ENCODE results near the gene DOP1A. TPM values are rescaled to one million over a fixed set of nuclear protein-coding genes. Genes with fewer than 3 reads are reported as not detected.

Gene DOP1A
- total and polyA plus RNA-seq, 4 donors, result 3.5 to 32.0 (median 9.6) TPM

GRCh38 chr6:83114164-83114563, 46.7 kb downstream of the DOP1A start:
- H3K4me1 ChIP-seq (ENCODE audit: control insufficient read depth in 4 of 4, insufficient read depth in 4 of 4, low read length in 3 of 4), result no peaks in the 10 kb centered on the region
- TF ChIP-seq FOXA1 (IDR thresholded peaks at IDR 0.05) (no peak), EGR1 (IDR thresholded peaks at IDR 0.05; ENCODE audit: low read depth in 2 of 2) (no peak), HNF4A (conservative IDR thresholded peaks at IDR 0.05) (peak; percentile 62 to 66)
- peaks cover 0 to 13% (median 11%) of the 10 kb centered on the region in 4 donors for H3K36me3 ChIP-seq (ENCODE audit: control insufficient read depth in 4 of 4, insufficient read depth in 3 of 4, low read depth in 1 of 4, low read length in 3 of 4)
- DNase-seq (ENCODE audit: low spot score), result no peak
- 74% methylated on average over 1 of the region's 1 CpG for WGBS
- H3K9me3 ChIP-seq (ENCODE audit: control insufficient read depth in 4 of 4, low read length in 3 of 4), result no peaks in the 10 kb centered on the region
- H3K27ac ChIP-seq (ENCODE audit: low read depth in 1 of 2, low read length in 2 of 2), result no peak overlapping the region
- H3K27me3 ChIP-seq (ENCODE audit: control insufficient read depth in 4 of 4, insufficient read depth in 4 of 4, low read length in 3 of 4), result no peaks in the 10 kb centered on the region
- H3K9ac ChIP-seq (ENCODE audit: low read depth in 1 of 2, low read length in 2 of 2), result no peak overlapping the region
- no peak overlapping the region for H3K4me3 ChIP-seq (ENCODE audit: low read depth in 1 of 3, low read length in 3 of 3)

GRCh38 chr6:83117802-83118201, 50.3 kb downstream of the DOP1A start:
- no peak for TF ChIP-seq SP1 (IDR thresholded peaks at IDR 0.05)
- no peak for TF ChIP-seq JUND (IDR thresholded peaks at IDR 0.05)
- no peak for TF ChIP-seq RXRA (IDR thresholded peaks at IDR 0.05)
- no peak for TF ChIP-seq FOXA2 (IDR thresholded peaks at IDR 0.05)
- no peak for TF ChIP-seq RAD21 (IDR thresholded peaks at IDR 0.05)
- TF ChIP-seq, protein P1, sequence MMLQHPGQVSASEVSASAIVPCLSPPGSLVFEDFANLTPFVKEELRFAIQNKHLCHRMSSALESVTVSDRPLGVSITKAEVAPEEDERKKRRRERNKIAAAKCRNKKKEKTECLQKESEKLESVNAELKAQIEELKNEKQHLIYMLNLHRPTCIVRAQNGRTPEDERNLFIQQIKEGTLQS (IDR thresholded peaks at IDR 0.05), result no peak
- no peak for TF ChIP-seq MAX (IDR thresholded peaks at IDR 0.05)
- TF ChIP-seq GABPA (IDR thresholded peaks at IDR 0.05 in 1 of 2, conservative IDR thresholded peaks at IDR 0.05 in 1 of 2), result no peak
- Histone ChIP-seq H3K4me1 (ENCODE audit: control insufficient read depth in 4 of 4, insufficient read depth in 4 of 4, low read length in 3 of 4) (no peaks in the 10 kb centered on the region), H3K36me3 (ENCODE audit: control insufficient read depth in 4 of 4, insufficient read depth in 3 of 4, low read depth in 1 of 4, low read length in 3 of 4) (peaks cover 0 to 10% (median 5%) of the 10 kb centered on the region in 4 donors), H3K27me3 (ENCODE audit: control insufficient read depth in 4 of 4, insufficient read depth in 4 of 4, low read length in 3 of 4) (no peaks in the 10 kb centered on the region), H3K9ac (ENCODE audit: low read depth in 1 of 2, low read length in 2 of 2) (no peak overlapping the region), H3K27ac (ENCODE audit: low read depth in 1 of 2, low read length in 2 of 2) (no peak overlapping the region), H3K9me3 (ENCODE audit: control insufficient read depth in 4 of 4, low read length in 3 of 4) (no peaks in the 10 kb centered on the region), H3K4me3 (ENCODE audit: low read depth in 1 of 3, low read length in 3 of 3) (no peak overlapping the region)
- DNase-seq (ENCODE audit: low spot score), result no peak
- WGBS, result 95% methylated on average over 1 of the region's 1 CpG

GRCh38 chr6:83119742-83120300, 52.4 kb downstream of the DOP1A start:
- WGBS, result 98% methylated on average over 2 of the region's 2 CpGs
- Histone ChIP-seq H3K4me1 (ENCODE audit: control insufficient read depth in 4 of 4, insufficient read depth in 4 of 4, low read length in 3 of 4) (no peaks in the 10 kb centered on the region), H3K4me3 (ENCODE audit: low read depth in 1 of 3, low read length in 3 of 3) (no peak overlapping the region), H3K27ac (ENCODE audit: low read depth in 1 of 2, low read length in 2 of 2) (no peak overlapping the region), H3K36me3 (ENCODE audit: control insufficient read depth in 4 of 4, insufficient read depth in 3 of 4, low read depth in 1 of 4, low read length in 3 of 4) (peaks cover 2 to 26% (median 11%) of the 10 kb centered on the region in 4 donors), H3K9ac (ENCODE audit: low read depth in 1 of 2, low read length in 2 of 2) (no peak overlapping the region), H3K9me3 (ENCODE audit: control insufficient read depth in 4 of 4, low read length in 3 of 4) (no peaks in the 10 kb centered on the region), H3K27me3 (ENCODE audit: control insufficient read depth in 4 of 4, insufficient read depth in 4 of 4, low read length in 3 of 4) (no peaks in the 10 kb centered on the region)
- DNase-seq (ENCODE audit: low spot score), result no peak
- TF ChIP-seq CTCF (IDR thresholded peaks at IDR 0.05; ENCODE audit: low read depth, low read length, missing input control) (no peak), YY1 (IDR thresholded peaks at IDR 0.05) (no peak), HNF4G (IDR thresholded peaks at IDR 0.05) (no peak), HNF4A (conservative IDR thresholded peaks at IDR 0.05) (no peak), SP1 (IDR thresholded peaks at IDR 0.05) (no peak), MAX (IDR thresholded peaks at IDR 0.05) (no peak), RAD21 (IDR thresholded peaks at IDR 0.05) (no peak)
- TF ChIP-seq, protein P2, sequence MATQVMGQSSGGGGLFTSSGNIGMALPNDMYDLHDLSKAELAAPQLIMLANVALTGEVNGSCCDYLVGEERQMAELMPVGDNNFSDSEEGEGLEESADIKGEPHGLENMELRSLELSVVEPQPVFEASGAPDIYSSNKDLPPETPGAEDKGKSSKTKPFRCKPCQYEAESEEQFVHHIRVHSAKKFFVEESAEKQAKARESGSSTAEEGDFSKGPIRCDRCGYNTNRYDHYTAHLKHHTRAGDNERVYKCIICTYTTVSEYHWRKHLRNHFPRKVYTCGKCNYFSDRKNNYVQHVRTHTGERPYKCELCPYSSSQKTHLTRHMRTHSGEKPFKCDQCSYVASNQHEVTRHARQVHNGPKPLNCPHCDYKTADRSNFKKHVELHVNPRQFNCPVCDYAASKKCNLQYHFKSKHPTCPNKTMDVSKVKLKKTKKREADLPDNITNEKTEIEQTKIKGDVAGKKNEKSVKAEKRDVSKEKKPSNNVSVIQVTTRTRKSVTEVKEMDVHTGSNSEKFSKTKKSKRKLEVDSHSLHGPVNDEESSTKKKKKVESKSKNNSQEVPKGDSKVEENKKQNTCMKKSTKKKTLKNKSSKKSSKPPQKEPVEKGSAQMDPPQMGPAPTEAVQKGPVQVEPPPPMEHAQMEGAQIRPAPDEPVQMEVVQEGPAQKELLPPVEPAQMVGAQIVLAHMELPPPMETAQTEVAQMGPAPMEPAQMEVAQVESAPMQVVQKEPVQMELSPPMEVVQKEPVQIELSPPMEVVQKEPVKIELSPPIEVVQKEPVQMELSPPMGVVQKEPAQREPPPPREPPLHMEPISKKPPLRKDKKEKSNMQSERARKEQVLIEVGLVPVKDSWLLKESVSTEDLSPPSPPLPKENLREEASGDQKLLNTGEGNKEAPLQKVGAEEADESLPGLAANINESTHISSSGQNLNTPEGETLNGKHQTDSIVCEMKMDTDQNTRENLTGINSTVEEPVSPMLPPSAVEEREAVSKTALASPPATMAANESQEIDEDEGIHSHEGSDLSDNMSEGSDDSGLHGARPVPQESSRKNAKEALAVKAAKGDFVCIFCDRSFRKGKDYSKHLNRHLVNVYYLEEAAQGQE (IDR thresholded peaks at IDR 0.05), result no peak
